Large intestine (tissue), 3 donors: ENCODE results near the gene MIS18A. TPM values are rescaled to one million over a fixed set of nuclear protein-coding genes. Genes with fewer than 3 reads are reported as not detected.
"Not testable (repeated sequence)": the region's sequence is repeated elsewhere in the genome, so short reads cannot be mapped to it uniquely, and the experiment has no call there.

ENCODE experiments used
- DNase-seq, 2 donors: peaks; one replicate each; pipeline versions ENCODE4 v3.0.0 to v3.0.0-alpha.2; 2013
- H3K27ac ChIP-seq: one replicate; pipeline ENCODE4 v1.5.1; 2013; ENCODE audit warnings: low read length
- H3K27me3 ChIP-seq: 2 replicates; pipeline ENCODE4 v1.6.1; 2013; ENCODE audit warnings: low read length; ENCODE audit not compliant: control insufficient read depth, insufficient read depth
- H3K36me3 ChIP-seq: 2 replicates; pipeline ENCODE4 v1.6.1; 2013; ENCODE audit warnings: low read length; ENCODE audit not compliant: control insufficient read depth, insufficient read depth
- H3K4me1 ChIP-seq: one replicate; pipeline ENCODE4 v1.6.1; 2013; ENCODE audit warnings: low read length; ENCODE audit not compliant: control insufficient read depth, insufficient read depth
- H3K4me3 ChIP-seq: one replicate; pipeline ENCODE4 v1.5.1; 2013; ENCODE audit warnings: low read length
- H3K9me3 ChIP-seq: one replicate; pipeline ENCODE4 v1.6.1; 2013; ENCODE audit warnings: mild to moderate bottlenecking, low read depth, low read length, moderate library complexity; ENCODE audit not compliant: control insufficient read depth
- WGBS: methylation state at CpG from one replicate; pipeline ENCODE4 v1.1.5; 2013; ENCODE audit warnings: low lambda C conversion rate; ENCODE audit not compliant: insufficient coverage; 5-methylcytosine and 5-hydroxymethylcytosine counted together
- polyA plus RNA-seq: library from polyadenylated mRNA; unstranded; fragments of 120-200 nt; gene quantifications from one replicate; pipeline ENCODE4 v1.2.1, GENCODE V29; 2013

The MIS18A gene
- polyA plus RNA-seq, 1 donor, result 15.4 TPM

DNA sequence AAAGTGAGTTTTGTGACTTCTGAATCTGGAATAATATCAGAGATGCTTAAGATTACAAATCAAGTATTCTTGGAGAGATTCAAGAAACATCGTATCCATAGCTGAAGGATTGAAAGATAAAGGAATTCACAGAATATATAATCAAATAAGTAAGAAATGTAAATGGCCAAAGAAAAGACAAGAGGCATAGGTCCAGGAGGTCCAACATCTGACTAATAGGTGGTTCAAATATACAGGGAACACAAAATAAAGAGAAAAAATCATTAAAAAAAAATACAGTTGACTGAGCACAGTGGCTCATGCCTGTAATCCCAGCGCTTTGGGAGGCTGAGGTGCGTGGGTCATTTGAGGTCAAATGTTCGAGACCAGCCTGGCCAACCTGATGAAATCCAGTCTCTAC is 6.6 kb upstream of the MIS18A start:
- no peak overlapping the region for H3K27ac ChIP-seq
- 100% methylated on average over 1 of the region's 4 CpGs for WGBS
- no peaks in the 10 kb centered on the region for H3K4me1 ChIP-seq
- no peak overlapping the region for H3K4me3 ChIP-seq
- H3K9me3 ChIP-seq, result no peaks in the 10 kb centered on the region
- H3K36me3 ChIP-seq, result no peaks in the 10 kb centered on the region
- no peak for DNase-seq
- no peaks in the 10 kb centered on the region for H3K27me3 ChIP-seq

DNA sequence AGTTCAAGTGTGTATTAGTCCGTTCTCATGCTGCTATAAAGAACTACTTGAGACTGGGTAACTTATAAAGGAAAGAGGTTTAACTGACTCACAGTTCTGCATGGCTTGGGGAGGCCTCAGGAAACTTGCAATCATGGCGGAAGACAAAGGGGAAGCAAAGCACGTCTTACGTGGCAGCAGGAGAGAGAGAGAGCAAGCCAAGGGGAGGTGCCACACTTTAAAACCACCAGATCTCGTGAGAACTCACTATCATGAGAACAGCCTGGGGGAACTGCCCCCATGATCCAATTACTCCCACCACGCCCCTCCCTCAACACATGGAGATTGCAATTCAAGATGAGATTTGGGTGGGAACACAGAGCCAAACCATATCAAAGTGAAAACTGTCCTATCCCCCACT is 4.1 kb upstream of the MIS18A start:
- no peak for DNase-seq
- 89% methylated on average over 1 of the region's 6 CpGs for WGBS
- H3K36me3 ChIP-seq, result no peaks in the 10 kb centered on the region
- peaks cover 10% of the 10 kb centered on the region for H3K4me1 ChIP-seq
- H3K4me3 ChIP-seq, result no peak overlapping the region
- no peaks in the 10 kb centered on the region for H3K27me3 ChIP-seq
- H3K9me3 ChIP-seq, result no peaks in the 10 kb centered on the region
- H3K27ac ChIP-seq, result no peak overlapping the region

DNA sequence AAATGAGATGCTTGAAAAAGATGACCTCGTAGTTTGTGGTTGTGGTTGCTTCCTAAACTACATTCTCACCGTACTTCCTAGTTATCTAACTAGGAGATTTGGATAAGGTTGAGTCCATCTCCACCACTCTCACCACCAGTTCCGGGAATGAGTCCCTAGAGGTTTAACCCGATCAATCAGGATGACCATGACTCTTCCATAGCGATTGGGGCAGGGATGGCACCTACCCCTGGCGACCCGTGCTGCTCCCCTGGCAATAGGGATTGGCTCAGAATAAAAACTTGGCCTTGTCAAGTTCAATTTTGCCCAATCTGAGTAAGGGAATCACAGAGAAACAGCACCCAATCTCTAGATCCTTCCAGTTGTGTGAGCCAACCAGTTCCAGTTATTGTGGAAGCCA is 2.7 kb upstream of the MIS18A start:
- no CpG with 5 or more reads among the region's 7 CpGs for whole genome bisulfite sequencing
- no peak for DNase-seq

DNA sequence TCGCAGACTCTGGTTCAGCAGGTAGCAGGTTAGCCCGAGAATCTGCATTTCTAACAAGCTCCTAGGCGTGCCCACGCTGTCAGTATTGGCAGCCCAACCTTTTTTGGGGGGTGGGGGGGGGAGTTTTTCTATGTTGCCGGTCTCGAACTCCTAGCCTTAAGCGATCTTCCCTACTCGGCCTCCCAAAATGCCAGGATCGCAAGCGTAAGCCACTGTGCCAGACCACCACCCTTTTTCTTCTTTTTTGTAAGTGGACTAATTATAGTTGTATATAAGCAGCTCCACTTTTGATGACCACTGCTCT is 480 bp upstream of the MIS18A start:
- Histone ChIP-seq H3K4me3 (peak overlapping the region; percentile 82), H3K4me1 (peaks cover 10% of the 10 kb centered on the region), H3K27ac (peak overlapping the region; percentile 20), H3K27me3 (no peaks in the 10 kb centered on the region), H3K36me3 (no peaks in the 10 kb centered on the region), H3K9me3 (no peaks in the 10 kb centered on the region)
- no peak for DNase-seq
- WGBS, result no CpG with 5 or more reads among the region's 10 CpGs

More for the DNA sequence above, 2.7 kb upstream of the MIS18A start:
- H3K4me3 ChIP-seq, result no peak overlapping the region
- no peaks in the 10 kb centered on the region for H3K27me3 ChIP-seq
- no peaks in the 10 kb centered on the region for H3K36me3 ChIP-seq
- no peak overlapping the region for H3K27ac ChIP-seq
- H3K9me3 ChIP-seq, result no peaks in the 10 kb centered on the region
- peaks cover 10% of the 10 kb centered on the region for H3K4me1 ChIP-seq

DNA sequence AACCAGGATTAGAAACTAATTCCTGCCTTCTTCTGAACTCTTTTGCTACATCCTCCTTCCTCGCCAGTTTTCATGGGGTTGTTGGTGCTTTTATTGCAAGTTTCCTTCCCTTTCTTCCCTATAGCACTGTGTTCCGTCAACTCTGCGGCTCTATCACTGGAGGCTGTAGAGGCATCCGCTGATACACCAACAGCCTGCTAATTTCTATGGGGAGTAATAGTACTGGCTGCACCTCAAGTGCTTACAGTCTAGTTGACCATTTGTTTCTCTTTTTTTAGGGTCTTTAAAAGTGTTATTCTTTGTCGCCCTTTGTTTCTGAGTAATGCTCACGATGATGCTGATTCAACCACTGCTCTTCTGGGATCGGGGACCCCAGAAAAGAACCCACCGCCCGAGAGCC is 746 bp downstream of the MIS18A start:
- WGBS, result 17% methylated on average over 1 of the region's 9 CpGs
- no peak for DNase-seq
- H3K27ac ChIP-seq, result no peak overlapping the region
- H3K4me3 ChIP-seq, result peak overlapping the region; percentile 82
- H3K27me3 ChIP-seq, result no peaks in the 10 kb centered on the region
- no peaks in the 10 kb centered on the region for H3K9me3 ChIP-seq
- no peaks in the 10 kb centered on the region for H3K36me3 ChIP-seq
- H3K4me1 ChIP-seq, result peaks cover 10% of the 10 kb centered on the region

DNA sequence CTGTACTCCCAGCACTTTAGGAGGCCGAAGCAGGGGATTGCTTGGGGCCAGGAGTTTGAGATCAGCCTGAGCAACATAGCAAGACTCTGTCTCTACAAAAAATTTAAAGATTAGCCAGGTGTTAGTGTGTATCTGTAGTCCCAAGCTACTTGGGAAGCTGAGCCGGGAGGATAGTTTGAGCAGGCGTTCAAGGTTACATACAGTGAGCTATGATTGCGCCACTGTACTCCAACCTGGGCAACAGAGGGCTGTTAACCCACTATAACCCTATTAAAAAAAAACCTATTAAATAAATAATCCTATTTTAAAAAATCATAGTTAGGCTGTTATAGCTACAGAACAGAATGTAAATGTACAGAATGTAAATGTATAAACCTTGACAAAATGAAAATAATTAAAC is 2.2 kb downstream of the MIS18A start:
- Histone ChIP-seq H3K36me3 (peaks cover 3% of the 10 kb centered on the region), H3K27me3 (no peaks in the 10 kb centered on the region), H3K4me1 (peaks cover 10% of the 10 kb centered on the region), H3K27ac (no peak overlapping the region), H3K4me3 (no peak overlapping the region), H3K9me3 (no peaks in the 10 kb centered on the region)
- no peak for DNase-seq
- 100% methylated on average over 1 of the region's 4 CpGs for WGBS

DNA sequence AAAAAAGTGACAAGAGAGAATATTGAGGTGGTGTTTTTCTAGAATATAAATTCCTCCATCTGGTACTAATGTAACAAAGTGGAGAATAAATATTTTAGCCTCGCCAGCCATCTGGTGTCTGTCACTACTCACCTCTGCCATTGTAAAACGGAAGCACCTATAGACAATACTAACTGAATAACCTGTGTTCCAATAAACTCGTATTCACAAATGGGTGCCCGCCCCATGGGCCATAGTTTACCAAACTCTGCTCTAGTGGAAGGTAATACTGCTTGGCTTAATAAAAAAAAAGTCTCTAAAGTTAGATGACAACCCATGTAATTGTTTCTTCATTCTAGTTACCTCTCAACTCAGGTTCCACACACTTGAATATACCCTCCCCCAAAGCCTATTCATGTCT is 8.1 kb downstream of the MIS18A start:
- Histone ChIP-seq H3K4me1 (no peaks in the 10 kb centered on the region), H3K27ac (no peak overlapping the region), H3K27me3 (no peaks in the 10 kb centered on the region), H3K36me3 (peaks cover 25% of the 10 kb centered on the region), H3K9me3 (no peaks in the 10 kb centered on the region), H3K4me3 (no peak overlapping the region)
- WGBS, result 70% methylated on average over 2 of the region's 4 CpGs
- DNase-seq, result no peak

DNA sequence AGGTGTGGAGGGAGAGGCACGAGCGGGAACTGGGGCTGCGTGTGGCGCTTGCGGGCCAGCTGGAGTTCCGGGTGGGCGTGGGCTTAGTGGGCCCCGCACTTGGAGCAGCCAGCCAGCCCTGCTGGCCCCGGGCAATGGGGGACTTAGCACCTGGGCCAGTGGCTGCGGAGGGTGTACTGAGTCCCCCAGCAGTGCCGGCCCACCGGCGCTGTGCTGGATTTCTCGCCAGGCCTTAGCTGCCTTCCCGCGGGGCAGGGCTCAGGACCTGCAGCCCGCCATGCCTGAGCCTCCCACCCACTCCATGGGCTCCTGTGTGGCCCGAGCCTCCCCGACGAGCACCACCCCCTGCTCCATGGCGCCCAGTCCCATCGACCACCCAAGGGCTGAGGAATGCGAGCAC is 13.5 kb downstream of the MIS18A start:
- H3K27me3 ChIP-seq, DNase-seq, H3K4me3 ChIP-seq, H3K27ac ChIP-seq, H3K4me1 ChIP-seq, H3K9me3 ChIP-seq: not testable (repeated sequence)
- H3K36me3 ChIP-seq, result peaks cover 23% of the 10 kb centered on the region
- no CpG with 5 or more reads among the region's 23 CpGs for WGBS

DNA sequence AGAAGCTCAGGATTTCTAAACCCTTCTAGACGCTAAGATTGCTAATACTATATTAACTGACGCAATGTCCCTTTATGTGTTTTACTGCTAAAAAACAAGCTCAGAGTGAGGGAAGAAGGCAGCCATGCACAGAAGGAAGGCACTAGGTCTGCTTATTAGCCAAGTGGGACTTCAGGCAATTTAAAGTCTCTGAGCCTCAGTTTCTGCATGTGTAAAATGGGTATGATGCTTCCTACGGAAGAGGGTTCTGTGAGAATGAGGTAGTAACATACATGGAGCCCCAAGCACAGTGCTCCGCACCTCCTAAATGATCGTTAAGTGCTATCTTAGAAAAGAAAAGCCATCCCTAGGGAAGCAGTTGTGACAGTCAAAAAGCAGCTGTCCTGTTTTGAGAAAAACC is 16.9 kb downstream of the MIS18A start:
- no CpG with 5 or more reads among the region's 5 CpGs for WGBS
- Histone ChIP-seq H3K4me3 (no peak overlapping the region), H3K4me1 (no peaks in the 10 kb centered on the region), H3K9me3 (no peaks in the 10 kb centered on the region), H3K27me3 (no peaks in the 10 kb centered on the region), H3K27ac (no peak overlapping the region), H3K36me3 (peaks cover 3% of the 10 kb centered on the region)
- no peak for DNase-seq

DNA sequence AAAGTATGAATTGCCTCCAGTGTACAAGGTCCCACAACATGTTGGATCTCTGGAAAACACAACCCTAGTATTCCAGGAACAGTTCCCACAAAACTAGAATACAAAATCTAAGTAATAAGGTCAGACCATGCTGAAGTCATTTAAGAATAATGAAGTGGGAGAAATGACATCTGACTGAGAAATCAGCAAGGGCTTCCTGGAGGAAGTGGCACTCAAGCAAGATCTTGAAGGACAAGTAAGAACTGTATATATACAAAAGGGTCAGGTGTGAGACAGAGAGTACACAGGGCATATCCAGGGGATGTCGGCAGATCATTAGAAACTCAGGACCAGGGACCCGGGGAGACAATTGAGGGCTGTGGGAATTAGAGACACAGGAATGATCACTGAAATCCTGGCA is 18.7 kb downstream of the MIS18A start:
- H3K36me3 ChIP-seq, result no peaks in the 10 kb centered on the region
- no peak overlapping the region for H3K4me3 ChIP-seq
- no peak for DNase-seq
- no peaks in the 10 kb centered on the region for H3K27me3 ChIP-seq
- no CpG with 5 or more reads among the region's 2 CpGs for WGBS
- H3K9me3 ChIP-seq, result no peaks in the 10 kb centered on the region
- H3K4me1 ChIP-seq, result no peaks in the 10 kb centered on the region
- no peak overlapping the region for H3K27ac ChIP-seq

DNA sequence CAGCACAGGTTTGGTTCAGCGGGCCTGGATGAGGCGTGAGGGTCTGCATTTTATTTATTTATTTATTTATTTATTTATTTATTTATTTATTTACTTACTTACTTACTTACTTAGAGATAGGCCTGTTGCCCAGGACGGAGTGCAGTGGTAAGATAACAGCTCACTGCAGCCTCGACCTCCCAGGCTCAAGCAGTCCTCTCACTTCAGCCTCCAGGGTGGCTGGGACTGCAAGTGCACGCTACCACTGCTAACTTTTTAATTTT is 20.1 kb downstream of the MIS18A start:
- H3K4me1 ChIP-seq, H3K36me3 ChIP-seq, H3K27me3 ChIP-seq, H3K4me3 ChIP-seq, DNase-seq, H3K27ac ChIP-seq, H3K9me3 ChIP-seq: not testable (repeated sequence)
- WGBS, result 80% methylated on average over 1 of the region's 5 CpGs
